Liver (tissue), 9 donors: Measurements from ENCODE around the gene EBF3. TPM values are rescaled to one million over a fixed set of nuclear protein-coding genes. Genes with fewer than 3 reads are reported as not detected.

ENCODE experiments used
- DNase-seq: peaks from one replicate; pipeline ENCODE4 v3.0.0-alpha.2; 2017; ENCODE audit warnings: low spot score
- H3K27ac ChIP-seq, 2 donors: one replicate each; pipeline ENCODE4 v1.7.0; 2013; ENCODE audit warnings: inconsistent platforms in 2 of 2, low read length in 2 of 2, control low read depth in 1 of 2, low read depth in 1 of 2, mild to moderate bottlenecking in 1 of 2
- H3K27me3 ChIP-seq, 4 donors: one replicate each; pipeline versions ENCODE4 v1.6.1 to v1.7.0; 2013; ENCODE audit warnings: low read length in 3 of 4, inconsistent platforms in 1 of 4, mild to moderate bottlenecking in 1 of 4, moderate library complexity in 1 of 4; ENCODE audit not compliant: control insufficient read depth in 4 of 4, insufficient read depth in 4 of 4
- H3K36me3 ChIP-seq, 4 donors: one replicate each; pipeline versions ENCODE4 v1.6.1 to v1.7.0; 2013; ENCODE audit warnings: low read length in 3 of 4, mild to moderate bottlenecking in 3 of 4, low read depth in 1 of 4, moderate library complexity in 1 of 4; ENCODE audit not compliant: control insufficient read depth in 4 of 4, insufficient read depth in 3 of 4
- H3K4me1 ChIP-seq, 4 donors: one replicate each; pipeline versions ENCODE4 v1.6.1 to v1.7.0; 2013; ENCODE audit warnings: low read length in 3 of 4, mild to moderate bottlenecking in 3 of 4, moderate library complexity in 1 of 4; ENCODE audit not compliant: control insufficient read depth in 4 of 4, insufficient read depth in 4 of 4
- H3K4me3 ChIP-seq, 3 donors: one replicate each; pipeline versions ENCODE4 v1.6.1 to v1.7.0; 2013; ENCODE audit warnings: low read length in 3 of 3, control low read depth in 1 of 3, low read depth in 1 of 3, mild to moderate bottlenecking in 1 of 3
- H3K9ac ChIP-seq, 2 donors: one replicate each; pipeline ENCODE4 v1.7.0; 2013; ENCODE audit warnings: low read length in 2 of 2, mild to moderate bottlenecking in 2 of 2, moderate library complexity in 2 of 2, control low read depth in 1 of 2, low read depth in 1 of 2
- H3K9me3 ChIP-seq, 4 donors: one replicate each; pipeline versions ENCODE4 v1.6.1 to v1.7.0; 2013; ENCODE audit warnings: low read length in 3 of 4; ENCODE audit not compliant: control insufficient read depth in 4 of 4
- CTCF ChIP-seq: fragments of 150-350 bp; IDR thresholded peaks from 2 replicates; pipeline ENCODE4 v1.5.1; 2017; ENCODE audit warnings: improper control_type of control experiment, low read depth, low read length; ENCODE audit not compliant: missing input control
- EGR1 ChIP-seq, 2 donors: IDR thresholded peaks; 2 replicates each; pipeline ENCODE4 v1.6.1; 2016 to 2018; ENCODE audit warnings: antibody characterized with exemption in 2 of 2, low read depth in 2 of 2
- FOXA1 ChIP-seq: IDR thresholded peaks from 2 replicates; pipeline ENCODE4 v1.6.1; 2016; ENCODE audit warnings: antibody characterized with exemption
- FOXA2 ChIP-seq: IDR thresholded peaks from 2 replicates; pipeline ENCODE4 v1.6.1; 2016; ENCODE audit warnings: antibody characterized with exemption
- GABPA ChIP-seq, 2 donors: IDR thresholded peaks in 1 of 2; conservative IDR thresholded peaks in 1 of 2; 2 replicates each; pipeline ENCODE4 v1.6.1; 2016; ENCODE audit warnings: antibody characterized with exemption in 2 of 2, mild to moderate bottlenecking in 1 of 2, moderate library complexity in 1 of 2
- HNF4A ChIP-seq, 2 donors: conservative IDR thresholded peaks; 2 replicates each; pipeline ENCODE4 v1.6.1; 2016; ENCODE audit warnings: antibody characterized with exemption in 2 of 2, mild to moderate bottlenecking in 2 of 2
- HNF4G ChIP-seq: IDR thresholded peaks from 2 replicates; pipeline ENCODE4 v1.6.1; 2016; ENCODE audit warnings: antibody characterized with exemption
- JUND ChIP-seq, 2 donors: IDR thresholded peaks; 2 replicates each; pipeline ENCODE4 v1.6.1; 2016; ENCODE audit warnings: antibody characterized with exemption in 2 of 2
- MAX ChIP-seq: IDR thresholded peaks from 2 replicates; pipeline ENCODE4 v1.6.1; 2016; ENCODE audit warnings: antibody characterized with exemption
- NR2F2 ChIP-seq: IDR thresholded peaks from 2 replicates; pipeline ENCODE4 v1.6.1; 2016; ENCODE audit warnings: antibody characterized with exemption
- RAD21 ChIP-seq, 2 donors: IDR thresholded peaks; 2 replicates each; pipeline ENCODE4 v1.6.1; 2016; ENCODE audit warnings: antibody characterized with exemption in 2 of 2, mild to moderate bottlenecking in 2 of 2
- RXRA ChIP-seq, 2 donors: IDR thresholded peaks; 2 replicates each; pipeline ENCODE4 v1.6.1; 2017 to 2018; ENCODE audit warnings: antibody characterized with exemption in 2 of 2, mild to moderate bottlenecking in 1 of 2
- SP1 ChIP-seq: IDR thresholded peaks from 2 replicates; pipeline ENCODE4 v1.6.1; 2018; ENCODE audit warnings: antibody characterized with exemption, mild to moderate bottlenecking
- TAF1 ChIP-seq: conservative IDR thresholded peaks from 2 replicates; pipeline ENCODE4 v1.6.1; 2016; ENCODE audit warnings: antibody characterized with exemption, mild to moderate bottlenecking
- YY1 ChIP-seq: IDR thresholded peaks from 2 replicates; pipeline ENCODE4 v1.6.1; 2016; ENCODE audit warnings: antibody characterized with exemption, mild to moderate bottlenecking
- WGBS: extraction: QIAGEN DNeasy Blood & Tissue Kit; methylation state at CpG from one replicate; pipeline ENCODE4 v1.1.7; 2013; 5-methylcytosine and 5-hydroxymethylcytosine counted together
- polyA plus RNA-seq, 2 donors: library from polyadenylated mRNA; stranded (reverse) in 1 of 2; unstranded in 1 of 2; fragments of 200-250 nt in 1 of 2; fragments of >200 nt in 1 of 2; fragmentation: Nextera tagmentation in 1 of 2; extraction: Ambion mirVana in 1 of 2; gene quantifications; one replicate each; pipeline versions ENCODE4 v1.2.1 to v1.2.3, GENCODE V29; 2013 to 2015
- total RNA-seq, 2 donors: library from RNA; depleted of rRNA; stranded (reverse); fragments of >200 nt; gene quantifications; one replicate each; pipeline ENCODE4 v1.2.3, GENCODE V29; 2014
- TF ChIP-seq, protein P1 (sequence below): IDR thresholded peaks from 2 replicates; pipeline ENCODE4 v1.6.1; 2016; ENCODE audit warnings: antibody characterized with exemption
- TF ChIP-seq, protein P2 (sequence below): IDR thresholded peaks from 2 replicates; pipeline ENCODE4 v1.6.1; 2016; ENCODE audit warnings: antibody characterized with exemption
- TF ChIP-seq, protein P3 (sequence below): IDR thresholded peaks from 2 replicates; pipeline ENCODE4 v1.6.1; 2016; ENCODE audit warnings: antibody characterized with exemption, mild to moderate bottlenecking
- donor health status: healthy.
- donor health status: healthy.
- donor health status: healthy.
- donor health status: healthy.
- donor health status: healthy.

Gene EBF3
- total and polyA plus RNA-seq, 4 donors: 0.02 to 0.08 TPM; not detected in 2

DNA sequence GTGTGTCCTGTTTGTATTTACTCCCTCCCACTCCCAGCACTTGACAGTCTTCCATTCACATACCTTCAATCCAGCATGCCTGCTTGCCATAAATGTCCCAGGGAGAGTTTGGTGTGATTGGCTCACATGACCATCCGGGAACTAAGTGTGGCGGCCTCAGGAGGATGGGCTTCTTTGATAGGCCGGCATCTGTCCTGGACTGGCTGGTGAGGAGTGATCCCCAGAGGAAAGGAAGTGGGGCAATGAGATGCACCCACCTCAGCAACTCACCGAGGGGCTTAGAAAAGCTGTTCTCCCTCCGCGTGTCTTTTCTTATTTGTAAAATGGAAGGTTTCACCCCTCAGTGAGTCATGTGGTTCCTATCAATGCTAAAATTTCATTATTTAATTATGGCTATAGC is 14.9 kb upstream of the EBF3 start:
- no peaks in the 10 kb centered on the region for H3K36me3 ChIP-seq
- H3K9me3 ChIP-seq: peaks cover 2 to 11% (median 6%) of the 10 kb centered on the region in 4 donors
- no peak for DNase-seq
- H3K27me3 ChIP-seq: peaks cover 2 to 8% (median 2%) of the 10 kb centered on the region in 4 donors
- no peak overlapping the region for H3K9ac ChIP-seq
- H3K4me1 ChIP-seq: no peaks in the 10 kb centered on the region
- no peak overlapping the region for H3K27ac ChIP-seq
- TF ChIP-seq, protein P1, sequence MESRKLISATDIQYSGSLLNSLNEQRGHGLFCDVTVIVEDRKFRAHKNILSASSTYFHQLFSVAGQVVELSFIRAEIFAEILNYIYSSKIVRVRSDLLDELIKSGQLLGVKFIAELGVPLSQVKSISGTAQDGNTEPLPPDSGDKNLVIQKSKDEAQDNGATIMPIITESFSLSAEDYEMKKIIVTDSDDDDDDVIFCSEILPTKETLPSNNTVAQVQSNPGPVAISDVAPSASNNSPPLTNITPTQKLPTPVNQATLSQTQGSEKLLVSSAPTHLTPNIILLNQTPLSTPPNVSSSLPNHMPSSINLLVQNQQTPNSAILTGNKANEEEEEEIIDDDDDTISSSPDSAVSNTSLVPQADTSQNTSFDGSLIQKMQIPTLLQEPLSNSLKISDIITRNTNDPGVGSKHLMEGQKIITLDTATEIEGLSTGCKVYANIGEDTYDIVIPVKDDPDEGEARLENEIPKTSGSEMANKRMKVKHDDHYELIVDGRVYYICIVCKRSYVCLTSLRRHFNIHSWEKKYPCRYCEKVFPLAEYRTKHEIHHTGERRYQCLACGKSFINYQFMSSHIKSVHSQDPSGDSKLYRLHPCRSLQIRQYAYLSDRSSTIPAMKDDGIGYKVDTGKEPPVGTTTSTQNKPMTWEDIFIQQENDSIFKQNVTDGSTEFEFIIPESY: no peak
- TF ChIP-seq NR2F2 (no peak), RAD21 (IDR thresholded peaks at IDR 0.05) (no peak), TAF1 (no peak), SP1 (no peak), GABPA (IDR thresholded peaks at IDR 0.05 in 1 of 2, conservative IDR thresholded peaks at IDR 0.05 in 1 of 2) (no peak)
- no peak overlapping the region for H3K4me3 ChIP-seq
- 91% methylated on average over 6 of the region's 6 CpGs for WGBS

DNA sequence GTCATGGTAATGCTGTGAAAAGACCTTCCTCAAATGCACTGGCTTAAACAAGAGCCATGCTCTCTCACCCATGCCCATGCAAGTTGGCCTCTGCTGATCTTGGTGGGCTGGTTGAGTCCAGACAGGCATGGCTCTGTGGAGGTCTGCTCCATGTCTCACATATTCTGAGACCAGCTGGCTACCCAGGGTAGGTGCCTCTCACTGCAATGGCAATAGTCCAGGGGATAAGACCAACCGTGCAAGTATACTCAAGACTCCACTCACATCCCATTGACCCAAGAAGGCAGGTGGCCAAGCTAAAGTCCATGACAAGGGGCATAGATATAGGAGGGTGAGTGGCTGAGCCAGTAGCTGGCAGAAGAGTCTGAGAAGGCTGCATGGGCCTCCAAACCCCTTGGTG is 14.2 kb upstream of the EBF3 start:
- Histone ChIP-seq H3K27ac (no peak overlapping the region), H3K27me3 (peaks cover 0 to 6% (median 5%) of the 10 kb centered on the region in 4 donors), H3K4me3 (no peak overlapping the region), H3K4me1 (no peaks in the 10 kb centered on the region), H3K9me3 (peaks cover 2 to 6% (median 4%) of the 10 kb centered on the region in 4 donors), H3K36me3 (no peaks in the 10 kb centered on the region), H3K9ac (no peak overlapping the region)
- TF ChIP-seq GABPA (IDR thresholded peaks at IDR 0.05 in 1 of 2, conservative IDR thresholded peaks at IDR 0.05 in 1 of 2) (no peak), NR2F2 (no peak), HNF4G (no peak), FOXA2 (no peak), HNF4A (conservative IDR thresholded peaks at IDR 0.05) (no peak), EGR1 (IDR thresholded peaks at IDR 0.05; ENCODE audit: low read depth in 2 of 2) (no peak), YY1 (no peak), FOXA1 (no peak), CTCF (no peak), RXRA (IDR thresholded peaks at IDR 0.05) (no peak), SP1 (no peak), MAX (no peak), RAD21 (IDR thresholded peaks at IDR 0.05) (no peak), JUND (IDR thresholded peaks at IDR 0.05) (no peak), TAF1 (no peak)
- TF ChIP-seq, protein P2, sequence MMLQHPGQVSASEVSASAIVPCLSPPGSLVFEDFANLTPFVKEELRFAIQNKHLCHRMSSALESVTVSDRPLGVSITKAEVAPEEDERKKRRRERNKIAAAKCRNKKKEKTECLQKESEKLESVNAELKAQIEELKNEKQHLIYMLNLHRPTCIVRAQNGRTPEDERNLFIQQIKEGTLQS: no peak
- TF ChIP-seq, protein P1: no peak
- TF ChIP-seq, protein P3, sequence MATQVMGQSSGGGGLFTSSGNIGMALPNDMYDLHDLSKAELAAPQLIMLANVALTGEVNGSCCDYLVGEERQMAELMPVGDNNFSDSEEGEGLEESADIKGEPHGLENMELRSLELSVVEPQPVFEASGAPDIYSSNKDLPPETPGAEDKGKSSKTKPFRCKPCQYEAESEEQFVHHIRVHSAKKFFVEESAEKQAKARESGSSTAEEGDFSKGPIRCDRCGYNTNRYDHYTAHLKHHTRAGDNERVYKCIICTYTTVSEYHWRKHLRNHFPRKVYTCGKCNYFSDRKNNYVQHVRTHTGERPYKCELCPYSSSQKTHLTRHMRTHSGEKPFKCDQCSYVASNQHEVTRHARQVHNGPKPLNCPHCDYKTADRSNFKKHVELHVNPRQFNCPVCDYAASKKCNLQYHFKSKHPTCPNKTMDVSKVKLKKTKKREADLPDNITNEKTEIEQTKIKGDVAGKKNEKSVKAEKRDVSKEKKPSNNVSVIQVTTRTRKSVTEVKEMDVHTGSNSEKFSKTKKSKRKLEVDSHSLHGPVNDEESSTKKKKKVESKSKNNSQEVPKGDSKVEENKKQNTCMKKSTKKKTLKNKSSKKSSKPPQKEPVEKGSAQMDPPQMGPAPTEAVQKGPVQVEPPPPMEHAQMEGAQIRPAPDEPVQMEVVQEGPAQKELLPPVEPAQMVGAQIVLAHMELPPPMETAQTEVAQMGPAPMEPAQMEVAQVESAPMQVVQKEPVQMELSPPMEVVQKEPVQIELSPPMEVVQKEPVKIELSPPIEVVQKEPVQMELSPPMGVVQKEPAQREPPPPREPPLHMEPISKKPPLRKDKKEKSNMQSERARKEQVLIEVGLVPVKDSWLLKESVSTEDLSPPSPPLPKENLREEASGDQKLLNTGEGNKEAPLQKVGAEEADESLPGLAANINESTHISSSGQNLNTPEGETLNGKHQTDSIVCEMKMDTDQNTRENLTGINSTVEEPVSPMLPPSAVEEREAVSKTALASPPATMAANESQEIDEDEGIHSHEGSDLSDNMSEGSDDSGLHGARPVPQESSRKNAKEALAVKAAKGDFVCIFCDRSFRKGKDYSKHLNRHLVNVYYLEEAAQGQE: no peak
- no peak for DNase-seq
- 86% methylated on average over 1 of the region's 1 CpG for WGBS
